SK-N-SH treated with all-trans-retinoic acid at 6 μM for 48 hours (cell line): ENCODE data around the gene MTFP1.

Source experiments
- ARNTL ChIP-seq: fragments of 450-650 bp; formaldehyde crosslinking; IDR thresholded peaks from 2 replicates; pipeline ENCODE4 v1.5.0; 2020; ENCODE audit warnings: low read depth, mild to moderate bottlenecking, moderate library complexity, borderline replicate concordance
- CREB5 ChIP-seq: fragments of 250-450 bp; sonication (Bioruptor Pico); IDR thresholded peaks from 2 replicates; pipeline ENCODE4 v1.5.1; 2020; ENCODE audit warnings: low read depth, mild to moderate bottlenecking, moderate library complexity
- GLIS3 ChIP-seq: fragments of 250-450 bp; sonication (Bioruptor Pico); IDR thresholded peaks from 2 replicates; pipeline ENCODE4 v1.5.0; 2020; ENCODE audit warnings: mild to moderate bottlenecking, moderate library complexity
- OSR1 ChIP-seq: fragments of 250-450 bp; sonication (Bioruptor Pico); IDR thresholded peaks from 2 replicates; pipeline ENCODE4 v1.8.0; 2022; ENCODE audit warnings: moderate library complexity, mild to moderate bottlenecking, inconsistent platforms
- PATZ1 ChIP-seq: fragments of 250-450 bp; sonication (Bioruptor Pico); IDR thresholded peaks from 2 replicates; pipeline ENCODE4 v1.8.0; 2020; ENCODE audit warnings: mild to moderate bottlenecking, moderate library complexity, borderline replicate concordance
- RARB ChIP-seq: fragments of 250-450 bp; sonication (Bioruptor Pico); IDR thresholded peaks from 2 replicates; pipeline ENCODE4 v1.8.0; 2021; ENCODE audit warnings: mild to moderate bottlenecking, moderate library complexity
- SNAI2 ChIP-seq: fragments of 250-450 bp; sonication (Bioruptor Pico); IDR thresholded peaks from 2 replicates; pipeline ENCODE4 v1.5.0; 2020; ENCODE audit warnings: mild to moderate bottlenecking, moderate library complexity
- ZC3H10 ChIP-seq: fragments of 250-450 bp; sonication (Bioruptor Pico); IDR thresholded peaks from 2 replicates; pipeline ENCODE4 v1.5.1; 2021; ENCODE audit warnings: mild to moderate bottlenecking, moderate library complexity
- ZFP30 ChIP-seq: fragments of 450-650 bp; formaldehyde crosslinking; IDR thresholded peaks from 2 replicates; pipeline ENCODE4 v1.5.0; 2022; ENCODE audit warnings: mild to moderate bottlenecking, moderate library complexity

- TF ChIP-seq ZC3H10 (no peak), ZFP30 (CRISPR knock-in tag) (no peak), PATZ1 (no peak), SNAI2 (CRISPR knock-in tag) (no peak), RARB (CRISPR knock-in tag) (no peak), CREB5 (CRISPR knock-in tag) (no peak), OSR1 (CRISPR knock-in tag) (no peak), GLIS3 (no peak), ARNTL (CRISPR knock-in tag) (no peak)
These were observed 838 bp upstream of the MTFP1 start for GRCh38 chr22:30424534-30425326.
